Psoas muscle (tissue), 8 donors: ENCODE results near the gene TMEM121B. TPM values are rescaled to one million over a fixed set of nuclear protein-coding genes. Genes with fewer than 3 reads are reported as not detected.

ENCODE experiments used
- ATAC-seq, 4 donors: fragments of 200-7000 bp; cut with Tn5 transposase; one replicate each; pipeline ENCODE4 v1.9.1; 2020; ENCODE audit warnings: moderate library complexity in 3 of 4, mild to moderate bottlenecking in 2 of 4
- DNase-seq, 2 donors: peaks; one replicate each; pipeline ENCODE4 v3.0.0-alpha.2; 2020
- H3K27ac ChIP-seq: fragments of 200-600 bp; one replicate; pipeline ENCODE4 v1.8.0; 2022
- H3K27me3 ChIP-seq, 3 donors: fragments of 200-600 bp in 1 of 3; one replicate each; pipeline versions ENCODE4 v1.6.1 to v1.8.0; 2013 to 2022; ENCODE audit warnings: low read length in 2 of 3, mild to moderate bottlenecking in 2 of 3, moderate library complexity in 1 of 3; ENCODE audit not compliant: insufficient read depth in 3 of 3
- H3K36me3 ChIP-seq, 2 donors: fragments of 200-600 bp in 1 of 2; one replicate each; pipeline versions ENCODE4 v1.6.1 to v1.8.0; 2013 to 2022; ENCODE audit warnings: low read depth in 1 of 2, mild to moderate bottlenecking in 1 of 2, moderate library complexity in 1 of 2; ENCODE audit not compliant: insufficient read depth in 1 of 2
- H3K4me1 ChIP-seq: fragments of 200-600 bp; one replicate; pipeline ENCODE4 v1.8.0; 2022
- H3K4me3 ChIP-seq: fragments of 200-600 bp; one replicate; pipeline ENCODE4 v1.8.0; 2022; ENCODE audit warnings: mild to moderate bottlenecking
- H3K9me3 ChIP-seq: fragments of 200-600 bp; one replicate; pipeline ENCODE4 v1.8.0; 2022
- CTCF ChIP-seq: fragments of 200-600 bp; IDR thresholded peaks from one replicate; pipeline ENCODE4 v1.8.0; 2022; ENCODE audit warnings: antibody characterized with exemption
- WGBS, 3 donors: extraction: QIAGEN DNeasy Blood & Tissue Kit; methylation state at CpG; one replicate each; pipeline versions ENCODE4 v1.1.6 to v1.1.7; 2013; 5-methylcytosine and 5-hydroxymethylcytosine counted together
- intact Hi-C, 2 donors: fragments of 100-400 bp; cut with DNase I; formaldehyde crosslinking; loops; one replicate each; pipeline versions ENCODE4 v1.11.0 to v1.14.2; 2022
- polyA plus RNA-seq, 3 donors: library from polyadenylated mRNA; stranded (reverse); fragments of 200-250 nt; gene quantifications; one replicate each; pipeline ENCODE4 v1.2.3, GENCODE V29; 2013
- total RNA-seq, 4 donors: library from RNA; stranded (reverse); fragmentation: NEBNext Ultra II Directional in 2 of 4; extraction: Animal tissue kit (Norgen Biotek cat#: 25700) in 2 of 4; gene quantifications; one replicate each; pipeline versions ENCODE4 v1.2.1 to v1.2.4, GENCODE V29; 2021 to 2023
- donor health status: healthy with polysubstance abuse.
- donor health status: DM: no; HTN: no; CAD: no; lungs with moderate emphysema.
- donor health status: Bipolar disorder and iron deficiency.
- donor health status: healthy.
- donor health status: DM: yes; HTN: yes; CAD: no.
- donor health status: DM: no; HTN: no; CAD: no.
- donor health status: DM: no; HTN: no; CAD: no.
- donor health status: DM: yes; HTN: yes; CAD: no.

The TMEM121B gene
- total and polyA plus RNA-seq, 7 donors, result 0.03 to 0.80 (median 0.28) TPM

- intact Hi-C loops, result loop anchor here in 1 of 2 donors (5.0 kb wide), 1 partner anchor 40 kb away; no protein-coding TSS in a partner anchor
- H3K27ac ChIP-seq, result peak overlapping the region; percentile 87
- no peaks in the 10 kb centered on the region for H3K27me3 ChIP-seq
- peaks cover 36% of the 10 kb centered on the region for H3K4me1 ChIP-seq
- ATAC-seq (no peak), DNase-seq (no peak)
- H3K9me3 ChIP-seq, result no peaks in the 10 kb centered on the region
- TF ChIP-seq CTCF, result no peak
- peak overlapping the region; percentile 83 for H3K4me3 ChIP-seq
- H3K36me3 ChIP-seq, result no peaks in the 10 kb centered on the region
- 24 to 43% (median 34%) methylated on average over 3 of the region's 3 CpGs for WGBS, 3 donors
These were observed 36.6 kb upstream of the TMEM121B start for GRCh38 chr22:17157714-17158113.

- peaks cover 37% of the 10 kb centered on the region for H3K4me1 ChIP-seq
- no peak overlapping the region for H3K27ac ChIP-seq
- no peak for DNase-seq
- H3K27me3 ChIP-seq, result no peaks in the 10 kb centered on the region
- no peak for TF ChIP-seq CTCF
- ATAC-seq, result no peak
- WGBS, 3 donors, result 57 to 69% (median 66%) methylated on average over 3 of the region's 3 CpGs
- no peaks in the 10 kb centered on the region for H3K9me3 ChIP-seq
- no peak overlapping the region for H3K4me3 ChIP-seq
- no peaks in the 10 kb centered on the region for H3K36me3 ChIP-seq
- intact Hi-C loops, result loop anchor here in 1 of 2 donors (5.0 kb wide), 1 partner anchor 39 kb away; no protein-coding TSS in a partner anchor
These were observed 34.8 kb upstream of the TMEM121B start for GRCh38 chr22:17155941-17156340.

- Histone ChIP-seq H3K27me3 (no peaks in the 10 kb centered on the region), H3K27ac (no peak overlapping the region), H3K9me3 (no peaks in the 10 kb centered on the region), H3K4me1 (peaks cover 32% of the 10 kb centered on the region), H3K36me3 (peaks cover 0 to 16% of the 10 kb centered on the region in 2 donors), H3K4me3 (no peak overlapping the region)
- TF ChIP-seq CTCF, result no peak
- DNase-seq, result no peak
- intact Hi-C loops, result no loop called here
- ATAC-seq, result no peak
- WGBS, 3 donors, result 37 to 48% (median 44%) methylated on average over 3 of the region's 3 CpGs
These were observed 31.8 kb upstream of the TMEM121B start for GRCh38 chr22:17152971-17153370.

- Histone ChIP-seq H3K27me3 (no peaks in the 10 kb centered on the region), H3K36me3 (peaks cover 0 to 16% of the 10 kb centered on the region in 2 donors), H3K27ac (no peak overlapping the region), H3K4me1 (peaks cover 26% of the 10 kb centered on the region), H3K9me3 (no peaks in the 10 kb centered on the region), H3K4me3 (no peak overlapping the region)
- no peak for TF ChIP-seq CTCF
- no peak for DNase-seq
- intact Hi-C loops, result no loop called here
- peak in 3 of 4 donors; percentile 36 to 67 (median 64) for ATAC-seq
- 62 to 70% (median 65%) methylated on average over 6 of the region's 6 CpGs for WGBS, 3 donors
These were observed 31.2 kb upstream of the TMEM121B start for GRCh38 chr22:17152340-17152739.
